HEK293 (cell line): Measurements from ENCODE around the gene PPRC1.

Experiments
- CTCF ChIA-PET: fragments of 350-600 bp; formaldehyde crosslinking; extraction: SDS; loops from one replicate; lab custom pipeline; 2021; ENCODE audit warnings: antibody characterized with exemption; lab: Yijun Ruan, JAX
- POLR2A ChIA-PET: fragments of 300-600 bp; formaldehyde crosslinking; extraction: SDS; loops from one replicate; lab custom pipeline; 2020; ENCODE audit warnings: antibody characterized with exemption, inconsistent platforms; lab: Yijun Ruan, JAX
- H3K27ac ChIP-seq: fragments of 200-500 bp; sonication (Bioruptor generic); 2 replicates; pipeline ENCODE4 v1.5.1; 2014; ENCODE audit warnings: low read depth, low read length, control low read depth, inconsistent platforms; ENCODE audit errors: extremely low read depth
- H3K36me3 ChIP-seq, 2 experiments: fragments of 200-500 bp in 1 of 2; sonication (Bioruptor generic) in 1 of 2; 1 replicate in 1 of 2; 2 replicates in 1 of 2; pipeline ENCODE4 v1.5.1; 2014 to 2017; ENCODE audit warnings: inconsistent platforms in 2 of 2, low read length in 2 of 2; ENCODE audit not compliant: control insufficient read depth in 2 of 2, insufficient read depth in 1 of 2
- H3K4me1 ChIP-seq: fragments of 200-500 bp; sonication (Bioruptor generic); 2 replicates; pipeline ENCODE4 v1.5.1; 2014; ENCODE audit warnings: mild to moderate bottlenecking, low read length, inconsistent platforms; ENCODE audit not compliant: control insufficient read depth, insufficient read depth
- H3K4me3 ChIP-seq: 2 replicates; pipeline ENCODE4 v1.5.1; 2011; ENCODE audit warnings: low read depth, mild to moderate bottlenecking, control low read depth, low read length, moderate library complexity
- H3K9me3 ChIP-seq: fragments of 200-500 bp; sonication (Bioruptor generic); 2 replicates; pipeline ENCODE4 v1.5.1; 2014; ENCODE audit warnings: low read depth, low read length, inconsistent platforms; ENCODE audit not compliant: control insufficient read depth, insufficient read depth
- KLF10 ChIP-seq: fragments of 450-650 bp; IDR thresholded peaks from 2 replicates; pipeline ENCODE4 v1.5.1; 2018; ENCODE audit warnings: missing biosample characterization, mild to moderate bottlenecking, missing genetic modification characterization
- SCRT1 ChIP-seq: fragments of 450-650 bp; formaldehyde crosslinking; IDR thresholded peaks from 2 replicates; pipeline ENCODE4 v1.5.1; 2016; ENCODE audit warnings: missing biosample characterization, missing genetic modification characterization, borderline replicate concordance
- TRIM28 ChIP-seq: IDR thresholded peaks from 2 replicates; pipeline ENCODE4 v1.6.1; 2011; ENCODE audit warnings: low read length, control low read depth, borderline replicate concordance
- ZBTB48 ChIP-seq: fragments of 450-650 bp; formaldehyde crosslinking; IDR thresholded peaks from 2 replicates; pipeline ENCODE4 v1.5.1; 2016; ENCODE audit warnings: missing biosample characterization, missing genetic modification characterization
- ZEB2 ChIP-seq: fragments of 450-650 bp; formaldehyde crosslinking; IDR thresholded peaks from 2 replicates; pipeline ENCODE4 v1.5.1; 2016; ENCODE audit warnings: missing biosample characterization, missing genetic modification characterization
- ZNF19 ChIP-seq: fragments of 450-650 bp; formaldehyde crosslinking; IDR thresholded peaks from 2 replicates; pipeline ENCODE4; 2016; ENCODE audit warnings: missing biosample characterization, missing genetic modification characterization, low read depth
- ZNF223 ChIP-seq: fragments of 450-650 bp; formaldehyde crosslinking; IDR thresholded peaks from 2 replicates; pipeline ENCODE4 v1.5.1; 2016; ENCODE audit warnings: missing biosample characterization, missing genetic modification characterization
- ZNF24 ChIP-seq: fragments of 450-650 bp; formaldehyde crosslinking; IDR thresholded peaks from 2 replicates; pipeline ENCODE4 v1.5.1; 2016; ENCODE audit warnings: missing biosample characterization, missing genetic modification characterization
- ZNF302 ChIP-seq: fragments of 450-650 bp; formaldehyde crosslinking; IDR thresholded peaks from 2 replicates; pipeline ENCODE4 v1.5.1; 2016; ENCODE audit warnings: missing biosample characterization, missing genetic modification characterization, low read depth
- ZNF426 ChIP-seq: fragments of 450-650 bp; formaldehyde crosslinking; IDR thresholded peaks from 2 replicates; pipeline ENCODE4 v1.5.1; 2017; ENCODE audit warnings: missing biosample characterization, missing genetic modification characterization, mild to moderate bottlenecking, inconsistent platforms, moderate library complexity
- ZNF473 ChIP-seq: fragments of 450-650 bp; formaldehyde crosslinking; IDR thresholded peaks from 2 replicates; pipeline ENCODE4 v1.5.1; 2017; ENCODE audit warnings: missing biosample characterization, missing genetic modification characterization
- ZNF510 ChIP-seq: fragments of 450-650 bp; formaldehyde crosslinking; IDR thresholded peaks from 2 replicates; pipeline ENCODE4 v1.5.1; 2018; ENCODE audit warnings: mild to moderate bottlenecking, missing genetic modification characterization, missing biosample characterization; ENCODE audit not compliant: insufficient replicate concordance
- ZNF626 ChIP-seq: fragments of 450-650 bp; sonication (Bioruptor Pico); formaldehyde crosslinking; IDR thresholded peaks from 2 replicates; pipeline ENCODE4 v1.5.1; 2018; ENCODE audit warnings: missing biosample characterization, missing genetic modification characterization, inconsistent platforms
- TF ChIP-seq, protein P1 (sequence below): fragments of 450-650 bp; formaldehyde crosslinking; IDR thresholded peaks from 2 replicates; pipeline ENCODE4 v1.5.1; 2016; ENCODE audit warnings: missing biosample characterization, missing genetic modification characterization
- TF ChIP-seq, protein P2 (sequence below): fragments of 450-650 bp; formaldehyde crosslinking; IDR thresholded peaks from 2 replicates; pipeline ENCODE4 v1.5.1; 2016; ENCODE audit warnings: missing biosample characterization, missing genetic modification characterization
- TF ChIP-seq, protein P3 (sequence below): fragments of 450-650 bp; IDR thresholded peaks from 2 replicates; pipeline ENCODE4 v1.5.1; 2018; ENCODE audit warnings: missing biosample characterization, missing genetic modification characterization
- TF ChIP-seq, protein P4 (sequence below): fragments of 450-650 bp; formaldehyde crosslinking; IDR thresholded peaks from 2 replicates; pipeline ENCODE4 v1.5.1; 2016; ENCODE audit warnings: missing biosample characterization, missing genetic modification characterization
- TF ChIP-seq, protein P5 (sequence below): fragments of 450-650 bp; formaldehyde crosslinking; IDR thresholded peaks from 2 replicates; pipeline ENCODE4 v1.5.1; 2016; ENCODE audit warnings: missing biosample characterization, missing genetic modification characterization, low read depth

Gene PPRC1

DNA sequence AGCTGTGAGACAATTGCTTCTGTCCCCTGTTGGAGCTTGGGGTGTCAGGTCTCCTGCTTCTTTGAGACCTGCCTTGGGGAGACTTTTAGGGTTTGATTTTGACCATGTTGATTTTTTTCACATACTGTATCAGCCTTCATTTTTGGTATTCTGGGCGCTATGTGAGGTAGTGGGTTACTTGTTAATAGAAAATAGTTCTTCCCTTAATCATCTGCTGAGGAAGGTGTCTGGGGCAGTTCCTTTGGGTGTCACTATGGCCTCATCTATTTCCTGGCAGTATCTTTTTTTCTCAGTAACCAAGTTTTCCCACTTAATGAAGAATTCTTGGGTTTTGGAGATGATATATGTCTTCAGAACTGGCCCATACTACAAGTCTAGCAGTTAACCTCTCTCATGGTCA lies 14.7 kb downstream of the PPRC1 start:
- CTCF ChIA-PET = interaction anchor here (1.2 kb wide), 1 partner anchor 16 kb away, joined by 5 read pairs; no protein-coding TSS in a partner anchor
- H3K9me3 ChIP-seq = no peaks in the 10 kb centered on the region
- peaks cover 32 to 72% of the 10 kb centered on the region in 2 experiments for H3K36me3 ChIP-seq
- TF ChIP-seq ZNF223 (tag by site-specific recombination) = no peak
- TF ChIP-seq ZNF302 = no peak
- TF ChIP-seq ZNF510 = no peak
- POLR2A ChIA-PET = no interaction called here
- no peak overlapping the region for H3K27ac ChIP-seq
- no peak overlapping the region for H3K4me3 ChIP-seq
- H3K4me1 ChIP-seq = 0 out of 2 replicates have a peak, but pooled peaks cover 2% of the 10 kb centered on the region

DNA sequence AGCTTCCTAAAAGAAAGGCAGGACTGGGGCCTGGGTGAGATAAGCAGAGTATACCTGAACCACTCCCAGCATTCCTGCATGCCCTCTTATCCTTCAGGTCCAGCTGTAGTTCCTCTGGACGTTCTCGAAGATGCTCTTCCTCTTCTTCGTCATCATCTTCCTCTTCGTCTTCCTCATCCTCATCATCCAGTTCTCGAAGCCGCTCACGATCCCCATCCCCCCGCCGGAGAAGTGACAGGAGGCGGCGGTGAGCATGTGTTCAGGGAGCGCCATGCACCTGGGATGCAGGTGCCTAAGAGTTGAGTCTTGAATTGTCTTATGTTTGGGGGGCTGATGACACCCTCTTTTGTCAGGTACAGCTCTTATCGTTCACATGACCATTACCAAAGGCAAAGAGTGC lies 15.4 kb downstream of the PPRC1 start:
- no peak for TF ChIP-seq ZNF19 (tag by site-specific recombination)
- no peak for TF ChIP-seq KLF10
- TF ChIP-seq, protein P1, sequence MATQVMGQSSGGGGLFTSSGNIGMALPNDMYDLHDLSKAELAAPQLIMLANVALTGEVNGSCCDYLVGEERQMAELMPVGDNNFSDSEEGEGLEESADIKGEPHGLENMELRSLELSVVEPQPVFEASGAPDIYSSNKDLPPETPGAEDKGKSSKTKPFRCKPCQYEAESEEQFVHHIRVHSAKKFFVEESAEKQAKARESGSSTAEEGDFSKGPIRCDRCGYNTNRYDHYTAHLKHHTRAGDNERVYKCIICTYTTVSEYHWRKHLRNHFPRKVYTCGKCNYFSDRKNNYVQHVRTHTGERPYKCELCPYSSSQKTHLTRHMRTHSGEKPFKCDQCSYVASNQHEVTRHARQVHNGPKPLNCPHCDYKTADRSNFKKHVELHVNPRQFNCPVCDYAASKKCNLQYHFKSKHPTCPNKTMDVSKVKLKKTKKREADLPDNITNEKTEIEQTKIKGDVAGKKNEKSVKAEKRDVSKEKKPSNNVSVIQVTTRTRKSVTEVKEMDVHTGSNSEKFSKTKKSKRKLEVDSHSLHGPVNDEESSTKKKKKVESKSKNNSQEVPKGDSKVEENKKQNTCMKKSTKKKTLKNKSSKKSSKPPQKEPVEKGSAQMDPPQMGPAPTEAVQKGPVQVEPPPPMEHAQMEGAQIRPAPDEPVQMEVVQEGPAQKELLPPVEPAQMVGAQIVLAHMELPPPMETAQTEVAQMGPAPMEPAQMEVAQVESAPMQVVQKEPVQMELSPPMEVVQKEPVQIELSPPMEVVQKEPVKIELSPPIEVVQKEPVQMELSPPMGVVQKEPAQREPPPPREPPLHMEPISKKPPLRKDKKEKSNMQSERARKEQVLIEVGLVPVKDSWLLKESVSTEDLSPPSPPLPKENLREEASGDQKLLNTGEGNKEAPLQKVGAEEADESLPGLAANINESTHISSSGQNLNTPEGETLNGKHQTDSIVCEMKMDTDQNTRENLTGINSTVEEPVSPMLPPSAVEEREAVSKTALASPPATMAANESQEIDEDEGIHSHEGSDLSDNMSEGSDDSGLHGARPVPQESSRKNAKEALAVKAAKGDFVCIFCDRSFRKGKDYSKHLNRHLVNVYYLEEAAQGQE = no peak
- no peak for TF ChIP-seq ZNF426 (tag by site-specific recombination)
- TF ChIP-seq ZNF473 = no peak
- no peak for TF ChIP-seq ZNF24
- TF ChIP-seq, protein P2, sequence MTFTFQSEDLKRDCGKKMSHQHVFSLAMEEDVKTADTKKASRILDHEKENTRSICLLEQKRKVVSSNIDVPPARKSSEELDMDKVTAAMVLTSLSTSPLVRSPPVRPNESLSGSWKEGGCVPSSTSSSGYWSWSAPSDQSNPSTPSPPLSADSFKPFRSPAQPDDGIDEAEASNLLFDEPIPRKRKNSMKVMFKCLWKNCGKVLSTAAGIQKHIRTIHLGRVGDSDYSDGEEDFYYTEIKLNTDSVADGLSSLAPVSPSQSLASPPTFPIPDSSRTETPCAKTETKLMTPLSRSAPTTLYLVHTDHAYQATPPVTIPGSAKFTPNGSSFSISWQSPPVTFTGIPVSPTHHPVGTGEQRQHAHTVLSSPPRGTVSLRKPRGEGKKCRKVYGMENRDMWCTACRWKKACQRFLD = no peak
- TF ChIP-seq, protein P3, sequence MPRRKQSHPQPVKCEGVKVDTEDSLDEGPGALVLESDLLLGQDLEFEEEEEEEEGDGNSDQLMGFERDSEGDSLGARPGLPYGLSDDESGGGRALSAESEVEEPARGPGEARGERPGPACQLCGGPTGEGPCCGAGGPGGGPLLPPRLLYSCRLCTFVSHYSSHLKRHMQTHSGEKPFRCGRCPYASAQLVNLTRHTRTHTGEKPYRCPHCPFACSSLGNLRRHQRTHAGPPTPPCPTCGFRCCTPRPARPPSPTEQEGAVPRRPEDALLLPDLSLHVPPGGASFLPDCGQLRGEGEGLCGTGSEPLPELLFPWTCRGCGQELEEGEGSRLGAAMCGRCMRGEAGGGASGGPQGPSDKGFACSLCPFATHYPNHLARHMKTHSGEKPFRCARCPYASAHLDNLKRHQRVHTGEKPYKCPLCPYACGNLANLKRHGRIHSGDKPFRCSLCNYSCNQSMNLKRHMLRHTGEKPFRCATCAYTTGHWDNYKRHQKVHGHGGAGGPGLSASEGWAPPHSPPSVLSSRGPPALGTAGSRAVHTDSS (tag by site-specific recombination) = peak; percentile 99
- TF ChIP-seq TRIM28 = no peak
- TF ChIP-seq, all 188 proteins: peak for 1
- 0 out of 2 replicates have a peak, but pooled peaks cover 2% of the 10 kb centered on the region for H3K4me1 ChIP-seq
- H3K4me3 ChIP-seq = no peak overlapping the region
- POLR2A ChIA-PET = interaction anchor here (0.9 kb wide), 1 partner anchor 34 kb away, joined by 5 read pairs; no protein-coding TSS in a partner anchor
- CTCF ChIA-PET = interaction anchor here (1.2 kb wide), 1 partner anchor 16 kb away, joined by 5 read pairs; no protein-coding TSS in a partner anchor
- no peaks in the 10 kb centered on the region for H3K9me3 ChIP-seq
- H3K36me3 ChIP-seq = peaks cover 29 to 65% of the 10 kb centered on the region in 2 experiments
- H3K27ac ChIP-seq = no peak overlapping the region

DNA sequence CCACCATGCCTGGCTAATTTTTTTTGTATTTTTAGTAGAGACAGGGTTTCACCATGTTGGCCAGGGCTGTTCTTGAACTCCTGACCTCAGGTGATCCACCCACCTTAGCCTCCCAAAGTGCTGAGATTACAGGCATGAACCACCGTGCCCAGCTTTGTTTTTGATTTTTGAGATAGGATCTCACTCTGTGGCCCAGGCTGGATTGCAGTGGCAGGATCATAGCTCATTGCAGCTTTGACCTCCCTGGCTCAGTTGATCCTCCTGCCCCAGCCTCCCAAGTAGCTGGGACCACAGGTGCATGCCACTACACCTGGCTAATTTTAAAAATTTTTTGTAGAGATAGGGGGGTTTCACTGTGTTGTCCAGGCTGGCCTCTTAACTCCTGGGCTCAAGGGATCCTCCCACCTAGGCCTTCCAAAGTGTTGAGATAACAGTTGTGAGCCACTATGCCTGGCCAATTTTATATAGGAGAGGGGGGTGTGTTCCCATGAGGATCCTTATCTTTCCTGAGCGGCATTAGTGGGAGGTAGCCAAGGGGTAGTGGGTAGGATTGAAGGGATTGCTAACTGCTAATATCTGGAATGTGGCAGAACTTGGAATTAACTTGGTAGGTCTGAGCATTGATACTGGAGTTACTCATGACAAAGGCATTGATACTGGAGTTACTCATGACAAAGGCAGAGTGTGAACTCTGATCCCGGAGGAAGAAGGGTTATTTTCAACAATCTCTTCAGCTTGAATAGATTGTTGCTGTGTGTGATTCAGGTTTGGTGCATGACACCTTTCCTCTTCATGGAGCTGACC lies 18.3 kb downstream of the PPRC1 start:
- H3K4me1 ChIP-seq = peaks cover 2% of the 10 kb centered on the region; the same call in 1 of the 2 replicates
- peak overlapping the region; percentile 33 for H3K4me3 ChIP-seq
- peaks cover 39 to 63% of the 10 kb centered on the region in 2 experiments for H3K36me3 ChIP-seq
- H3K9me3 ChIP-seq = no peaks in the 10 kb centered on the region
- CTCF ChIA-PET = interaction anchor here (1.0 to 5.0 kb wide), 4 partner anchors 18 to 433 kb away, joined by 3 to 31 read pairs (median 4); no protein-coding TSS in a partner anchor
- POLR2A ChIA-PET = interaction anchor here (0.6 to 1.6 kb wide), 8 partner anchors 13 to 270 kb away, joined by 3 to 11 read pairs (median 3); partner anchors contain the start of genes FBXL15 and PPRC1
- H3K27ac ChIP-seq = peak overlapping the region; percentile 73
- TF ChIP-seq ZNF626 (tag by site-specific recombination) (no peak), ZEB2 (tag by site-specific recombination) (no peak), ZBTB48 (peak; percentile 70), SCRT1 (tag by site-specific recombination) (no peak)
- TF ChIP-seq, protein P4, sequence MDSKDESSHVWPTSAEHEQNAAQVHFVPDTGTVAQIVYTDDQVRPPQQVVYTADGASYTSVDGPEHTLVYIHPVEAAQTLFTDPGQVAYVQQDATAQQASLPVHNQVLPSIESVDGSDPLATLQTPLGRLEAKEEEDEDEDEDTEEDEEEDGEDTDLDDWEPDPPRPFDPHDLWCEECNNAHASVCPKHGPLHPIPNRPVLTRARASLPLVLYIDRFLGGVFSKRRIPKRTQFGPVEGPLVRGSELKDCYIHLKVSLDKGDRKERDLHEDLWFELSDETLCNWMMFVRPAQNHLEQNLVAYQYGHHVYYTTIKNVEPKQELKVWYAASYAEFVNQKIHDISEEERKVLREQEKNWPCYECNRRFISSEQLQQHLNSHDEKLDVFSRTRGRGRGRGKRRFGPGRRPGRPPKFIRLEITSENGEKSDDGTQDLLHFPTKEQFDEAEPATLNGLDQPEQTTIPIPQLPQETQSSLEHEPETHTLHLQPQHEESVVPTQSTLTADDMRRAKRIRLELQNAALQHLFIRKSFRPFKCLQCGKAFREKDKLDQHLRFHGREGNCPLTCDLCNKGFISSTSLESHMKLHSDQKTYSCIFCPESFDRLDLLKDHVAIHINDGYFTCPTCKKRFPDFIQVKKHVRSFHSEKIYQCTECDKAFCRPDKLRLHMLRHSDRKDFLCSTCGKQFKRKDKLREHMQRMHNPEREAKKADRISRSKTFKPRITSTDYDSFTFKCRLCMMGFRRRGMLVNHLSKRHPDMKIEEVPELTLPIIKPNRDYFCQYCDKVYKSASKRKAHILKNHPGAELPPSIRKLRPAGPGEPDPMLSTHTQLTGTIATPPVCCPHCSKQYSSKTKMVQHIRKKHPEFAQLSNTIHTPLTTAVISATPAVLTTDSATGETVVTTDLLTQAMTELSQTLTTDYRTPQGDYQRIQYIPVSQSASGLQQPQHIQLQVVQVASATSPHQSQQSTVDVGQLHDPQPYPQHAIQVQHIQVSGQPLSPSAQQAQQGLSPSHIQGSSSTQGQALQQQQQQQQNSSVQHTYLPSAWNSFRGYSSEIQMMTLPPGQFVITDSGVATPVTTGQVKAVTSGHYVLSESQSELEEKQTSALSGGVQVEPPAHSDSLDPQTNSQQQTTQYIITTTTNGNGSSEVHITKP (tag by site-specific recombination) = peak; percentile 22
- TF ChIP-seq, protein P5, sequence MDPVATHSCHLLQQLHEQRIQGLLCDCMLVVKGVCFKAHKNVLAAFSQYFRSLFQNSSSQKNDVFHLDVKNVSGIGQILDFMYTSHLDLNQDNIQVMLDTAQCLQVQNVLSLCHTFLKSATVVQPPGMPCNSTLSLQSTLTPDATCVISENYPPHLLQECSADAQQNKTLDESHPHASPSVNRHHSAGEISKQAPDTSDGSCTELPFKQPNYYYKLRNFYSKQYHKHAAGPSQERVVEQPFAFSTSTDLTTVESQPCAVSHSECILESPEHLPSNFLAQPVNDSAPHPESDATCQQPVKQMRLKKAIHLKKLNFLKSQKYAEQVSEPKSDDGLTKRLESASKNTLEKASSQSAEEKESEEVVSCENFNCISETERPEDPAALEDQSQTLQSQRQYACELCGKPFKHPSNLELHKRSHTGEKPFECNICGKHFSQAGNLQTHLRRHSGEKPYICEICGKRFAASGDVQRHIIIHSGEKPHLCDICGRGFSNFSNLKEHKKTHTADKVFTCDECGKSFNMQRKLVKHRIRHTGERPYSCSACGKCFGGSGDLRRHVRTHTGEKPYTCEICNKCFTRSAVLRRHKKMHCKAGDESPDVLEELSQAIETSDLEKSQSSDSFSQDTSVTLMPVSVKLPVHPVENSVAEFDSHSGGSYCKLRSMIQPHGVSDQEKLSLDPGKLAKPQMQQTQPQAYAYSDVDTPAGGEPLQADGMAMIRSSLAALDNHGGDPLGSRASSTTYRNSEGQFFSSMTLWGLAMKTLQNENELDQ = no peak
